Karpas-422 (cell line): ENCODE data around the gene USP24. TPM values are rescaled to one million over a fixed set of nuclear protein-coding genes. Genes with fewer than 3 reads are reported as not detected.
"Not testable (repeated sequence)": the region's sequence is repeated elsewhere in the genome, so short reads cannot be mapped to it uniquely, and the experiment has no call there.

Source experiments
- DNase-seq: peaks from one replicate; pipeline ENCODE4 v3.0.0-alpha.2; 2015
- H2AFZ ChIP-seq: fragments of 200-600 bp; sonication (generic); 2 replicates; pipeline ENCODE4 v1.6.1; 2014; ENCODE audit warnings: antibody characterized with exemption, low read length, mixed read lengths
- H3K27ac ChIP-seq: fragments of 200-600 bp; sonication (generic); 2 replicates; pipeline ENCODE4 v1.5.1; 2014; ENCODE audit warnings: mild to moderate bottlenecking, low read length, moderate library complexity
- H3K27me3 ChIP-seq: fragments of 200-600 bp; sonication (generic); 2 replicates; pipeline ENCODE4 v1.6.1; 2014; ENCODE audit warnings: low read length, mixed read lengths
- H3K36me3 ChIP-seq: fragments of 200-600 bp; sonication (generic); 2 replicates; pipeline ENCODE4 v1.6.1; 2014; ENCODE audit warnings: low read length, mixed read lengths; ENCODE audit not compliant: insufficient read depth
- H3K4me1 ChIP-seq: fragments of 200-600 bp; sonication (generic); 2 replicates; pipeline ENCODE4 v1.6.1; 2014; ENCODE audit warnings: mild to moderate bottlenecking, low read length, mixed read lengths
- H3K4me2 ChIP-seq: fragments of 200-600 bp; sonication (generic); 2 replicates; pipeline ENCODE4 v1.6.1; 2014; ENCODE audit warnings: low read length, low read depth, mild to moderate bottlenecking; ENCODE audit not compliant: poor library complexity, severe bottlenecking
- H3K4me3 ChIP-seq: fragments of 200-600 bp; sonication (generic); 2 replicates; pipeline ENCODE4 v1.5.1; 2014; ENCODE audit warnings: mild to moderate bottlenecking, antibody characterized with exemption, low read length, mixed read lengths
- H3K79me2 ChIP-seq: fragments of 200-600 bp; sonication (generic); 2 replicates; pipeline ENCODE4 v1.6.1; 2014; ENCODE audit warnings: mild to moderate bottlenecking, low read length, mixed read lengths
- H3K9ac ChIP-seq: fragments of 200-600 bp; sonication (generic); 2 replicates; pipeline ENCODE4 v1.6.0; 2014; ENCODE audit warnings: low read length
- H3K9me2 ChIP-seq: fragments of 200-600 bp; sonication (generic), shearing (Covaris generic); replicated peaks from 2 replicates; pipeline ENCODE4 v1.6.0; 2014; ENCODE audit warnings: mild to moderate bottlenecking, low read length, moderate library complexity; ENCODE audit not compliant: insufficient read depth
- H3K9me3 ChIP-seq: fragments of 300-700, 200-600 bp; sonication (generic); 2 replicates; pipeline ENCODE4 v1.6.1; 2014; ENCODE audit warnings: low read length, mixed read lengths
- H4K20me1 ChIP-seq: fragments of 200-600 bp; sonication (generic); 2 replicates; pipeline ENCODE4 v1.6.1; 2014; ENCODE audit warnings: mild to moderate bottlenecking, antibody characterized with exemption, low read length, low read depth; ENCODE audit not compliant: insufficient read depth
- total RNA-seq: library from RNA; depleted of rRNA; stranded (reverse); fragments of >200 nt; shearing (Covaris generic); gene quantifications from 2 replicates; pipeline ENCODE4 v1.2.3, GENCODE V29; 2014; ENCODE audit warnings: low replicate concordance

USP24 gene
- total RNA-seq, 1 experiment from 2014 or later: 89.8 TPM

GRCh38 chr1:55235722-55236121 is 20.6 kb upstream of the USP24 start:
- Histone ChIP-seq H3K4me1 (no peaks in the 10 kb centered on the region), H3K9ac (no peak overlapping the region), H3K4me2 (no peak overlapping the region), H3K9me3 (no peaks in the 10 kb centered on the region), H3K9me2 (no peaks in the 10 kb centered on the region), H3K36me3 (no peaks in the 10 kb centered on the region), H3K27ac (no peak overlapping the region), H3K4me3 (no peak overlapping the region), H2AFZ (no peak overlapping the region), H3K79me2 (no peaks in the 10 kb centered on the region), H4K20me1 (no peaks in the 10 kb centered on the region), H3K27me3 (no peaks in the 10 kb centered on the region)
- no peak for DNase-seq

GRCh38 chr1:55234016-55234415 is 18.9 kb upstream of the USP24 start:
- Histone ChIP-seq H3K27me3 (no peaks in the 10 kb centered on the region), H3K9ac (no peak overlapping the region), H4K20me1 (no peaks in the 10 kb centered on the region), H3K27ac (no peak overlapping the region), H3K4me2 (no peak overlapping the region), H2AFZ (no peak overlapping the region), H3K4me1 (no peaks in the 10 kb centered on the region), H3K9me2 (no peaks in the 10 kb centered on the region), H3K36me3 (no peaks in the 10 kb centered on the region), H3K9me3 (no peaks in the 10 kb centered on the region), H3K4me3 (no peak overlapping the region), H3K79me2 (no peaks in the 10 kb centered on the region)
- no peak for DNase-seq

- H3K4me2 ChIP-seq: no peak overlapping the region
- H3K79me2 ChIP-seq: no peaks in the 10 kb centered on the region
- no peak for DNase-seq
- no peaks in the 10 kb centered on the region for H3K36me3 ChIP-seq
- H3K4me1 ChIP-seq: no peaks in the 10 kb centered on the region
- no peaks in the 10 kb centered on the region for H3K27me3 ChIP-seq
- H3K4me3 ChIP-seq: no peak overlapping the region
- no peaks in the 10 kb centered on the region for H3K9me3 ChIP-seq
- H2AFZ ChIP-seq: no peak overlapping the region
- no peaks in the 10 kb centered on the region for H4K20me1 ChIP-seq
- H3K9ac ChIP-seq: no peak overlapping the region
- H3K27ac ChIP-seq: no peak overlapping the region
- H3K9me2 ChIP-seq: no peaks in the 10 kb centered on the region
Measured at GRCh38 chr1:55233145-55233777, 18.1 kb upstream of the USP24 start.

GRCh38 chr1:55232448-55233144 is 17.4 kb upstream of the USP24 start:
- H3K4me3 ChIP-seq: no peak overlapping the region
- peaks cover under 1% of the 10 kb centered on the region; the same call in 1 of the 2 replicates for H3K9me3 ChIP-seq
- H3K9me2 ChIP-seq: no peaks in the 10 kb centered on the region
- no peak overlapping the region for H3K9ac ChIP-seq
- no peaks in the 10 kb centered on the region for H3K36me3 ChIP-seq
- no peak overlapping the region for H2AFZ ChIP-seq
- H4K20me1 ChIP-seq: no peaks in the 10 kb centered on the region
- no peaks in the 10 kb centered on the region for H3K79me2 ChIP-seq
- no peaks in the 10 kb centered on the region for H3K4me1 ChIP-seq
- no peak overlapping the region for H3K4me2 ChIP-seq
- DNase-seq: no peak
- no peaks in the 10 kb centered on the region for H3K27me3 ChIP-seq
- H3K27ac ChIP-seq: no peak overlapping the region

- H3K9me3 ChIP-seq: peaks cover 4% of the 10 kb centered on the region; the same call in 1 of the 2 replicates
- no peaks in the 10 kb centered on the region for H3K9me2 ChIP-seq
- no peak overlapping the region for H3K27ac ChIP-seq
- H4K20me1 ChIP-seq: no peaks in the 10 kb centered on the region
- no peak overlapping the region for H3K4me3 ChIP-seq
- H3K9ac ChIP-seq: no peak overlapping the region
- DNase-seq: no peak
- no peaks in the 10 kb centered on the region for H3K4me1 ChIP-seq
- no peaks in the 10 kb centered on the region for H3K36me3 ChIP-seq
- no peak overlapping the region for H2AFZ ChIP-seq
- no peak overlapping the region for H3K4me2 ChIP-seq
- no peaks in the 10 kb centered on the region for H3K79me2 ChIP-seq
- H3K27me3 ChIP-seq: no peaks in the 10 kb centered on the region
Measured at GRCh38 chr1:55231745-55232144, 16.6 kb upstream of the USP24 start.

- H2AFZ ChIP-seq: no peak overlapping the region
- H3K27ac ChIP-seq: no peak overlapping the region
- no peak overlapping the region for H3K9ac ChIP-seq
- no peaks in the 10 kb centered on the region for H3K79me2 ChIP-seq
- H3K36me3 ChIP-seq: no peaks in the 10 kb centered on the region
- no peak for DNase-seq
- H3K4me2 ChIP-seq: no peak overlapping the region
- no peaks in the 10 kb centered on the region for H4K20me1 ChIP-seq
- H3K27me3 ChIP-seq: no peaks in the 10 kb centered on the region
- peaks cover 4% of the 10 kb centered on the region; the same call in 1 of the 2 replicates for H3K9me3 ChIP-seq
- no peaks in the 10 kb centered on the region for H3K4me1 ChIP-seq
- no peak overlapping the region for H3K4me3 ChIP-seq
- H3K9me2 ChIP-seq: no peaks in the 10 kb centered on the region
Measured at GRCh38 chr1:55230659-55231058, 15.5 kb upstream of the USP24 start.

- H3K9me2 ChIP-seq, H2AFZ ChIP-seq, H3K36me3 ChIP-seq, H3K9me3 ChIP-seq, H3K27me3 ChIP-seq, H3K4me3 ChIP-seq, H3K9ac ChIP-seq, H3K4me2 ChIP-seq, DNase-seq, H4K20me1 ChIP-seq, H3K27ac ChIP-seq, H3K79me2 ChIP-seq, H3K4me1 ChIP-seq: not testable (repeated sequence)
Measured at GRCh38 chr1:55229726-55230125, 14.6 kb upstream of the USP24 start.

GRCh38 chr1:55225228-55225627 is 10.1 kb upstream of the USP24 start:
- Histone ChIP-seq H3K4me2 (no peak overlapping the region), H2AFZ (no peak overlapping the region)

More at GRCh38 chr1:55225228-55225627, 10.1 kb upstream of the USP24 start:
- Histone ChIP-seq H3K9ac (no peak overlapping the region), H3K9me3 (peaks cover 4% of the 10 kb centered on the region; the same call in 1 of the 2 replicates), H3K36me3 (no peaks in the 10 kb centered on the region), H3K9me2 (no peaks in the 10 kb centered on the region), H3K4me3 (no peak overlapping the region), H3K4me1 (no peaks in the 10 kb centered on the region), H4K20me1 (no peaks in the 10 kb centered on the region), H3K27ac (no peak overlapping the region), H3K79me2 (no peaks in the 10 kb centered on the region), H3K27me3 (no peaks in the 10 kb centered on the region)
- no peak for DNase-seq
